Prostate gland (tissue), 2 donors: ENCODE measurements around the gene POLR2F. TPM values are rescaled to one million over a fixed set of nuclear protein-coding genes. Genes with fewer than 3 reads are reported as not detected.
"Not testable (repeated sequence)": the region's sequence is repeated elsewhere in the genome, so short reads cannot be mapped to it uniquely, and the experiment has no call there.

Experiments
- DNase-seq: peaks from one replicate; pipeline ENCODE4 v3.0.0-alpha.2; 2019; ENCODE audit warnings: low spot score
- H3K27ac ChIP-seq, 2 donors: fragments of 200-600 bp; sonication (generic); 2 replicates each; pipeline ENCODE4 v1.5.1; 2017 to 2019
- H3K27me3 ChIP-seq: fragments of 200-600 bp; sonication (generic); replicated peaks from 2 replicates; pipeline ENCODE4 v1.5.1; 2019; ENCODE audit not compliant: insufficient read depth
- H3K36me3 ChIP-seq, 2 donors: fragments of 200-600 bp; sonication (generic); 1 replicate in 1 of 2; 2 replicates in 1 of 2; pipeline versions ENCODE4 v1.5.1 to v1.8.1; 2017 to 2019
- H3K4me1 ChIP-seq: fragments of 200-600 bp; sonication (generic); replicated peaks from 2 replicates; pipeline ENCODE4 v1.5.1; 2019
- H3K4me3 ChIP-seq, 2 donors: fragments of 200-600 bp; sonication (generic); 2 replicates each; pipeline ENCODE4 v1.5.1; 2017 to 2019
- H3K9me3 ChIP-seq: fragments of 200-600 bp; sonication (generic); 2 replicates; pipeline ENCODE4 v1.5.1; 2017
- CTCF ChIP-seq, 4 experiments: fragments of 200-600 bp in 2 of 4; fragments of 450-650 bp in 2 of 4; sonication (generic) in 2 of 4; IDR thresholded peaks; 1 replicate in 3 of 4; 2 replicates in 1 of 4; pipeline ENCODE4 v1.5.1; 2016 to 2019; ENCODE audit warnings: antibody characterized with exemption in 4 of 4, mild to moderate bottlenecking in 2 of 4, moderate library complexity in 2 of 4
- POLR2A ChIP-seq: fragments of 450-650 bp; IDR thresholded peaks from one replicate; pipeline ENCODE4 v1.6.1; 2016; ENCODE audit warnings: antibody characterized with exemption, mild to moderate bottlenecking
- POLR2AphosphoS5 ChIP-seq: sonication (generic); formaldehyde crosslinking; IDR thresholded peaks from one replicate; pipeline ENCODE4 v1.6.1; 2017; ENCODE audit warnings: antibody characterized with exemption
- WGBS: methylation state at CpG from one replicate; pipeline ENCODE4 v1.1.5; 2018; 5-methylcytosine and 5-hydroxymethylcytosine counted together
- intact Hi-C: fragments of 100-400 bp; cut with DNase I; formaldehyde crosslinking; loops from one replicate; pipeline ENCODE4 v1.14.2; 2022
- total RNA-seq, 2 donors: library from RNA; depleted of rRNA; stranded (reverse); fragments of >200 nt; gene quantifications; one replicate each; pipeline ENCODE4 v1.1.0, GENCODE V29; 2016

The POLR2F gene
- total RNA-seq, 2 donors from 2014 or later: 63.1 to 157 TPM

GRCh38 chr22:37943136-37943824 is 10.2 kb upstream of the POLR2F start:
- DNase-seq: peak; percentile 17
- H3K4me1 ChIP-seq: peaks cover 9% of the 10 kb centered on the region
- no peak overlapping the region for H3K4me3 ChIP-seq
- H3K27ac ChIP-seq: no peak overlapping the region
- H3K9me3 ChIP-seq: no peaks in the 10 kb centered on the region
- peaks cover 6 to 14% of the 10 kb centered on the region in 2 donors for H3K36me3 ChIP-seq
- intact Hi-C loops: no loop called here
- no peaks in the 10 kb centered on the region for H3K27me3 ChIP-seq
- WGBS: 53% methylated on average over 12 of the region's 12 CpGs
- TF ChIP-seq CTCF (IDR thresholded peaks at IDR 0.05) (no peak), POLR2AphosphoS5 (peak; percentile 79), POLR2A (no peak)

- Histone ChIP-seq H3K27ac (no peak overlapping the region), H3K9me3 (no peaks in the 10 kb centered on the region), H3K4me1 (peaks cover 9% of the 10 kb centered on the region), H3K27me3 (no peaks in the 10 kb centered on the region), H3K36me3 (peaks cover 6 to 14% of the 10 kb centered on the region in 2 donors), H3K4me3 (no peak overlapping the region)
- TF ChIP-seq POLR2AphosphoS5: no peak
- no peak for TF ChIP-seq POLR2A
- no peak for TF ChIP-seq CTCF (IDR thresholded peaks at IDR 0.05)
- no peak for DNase-seq
- 79% methylated on average over 7 of the region's 7 CpGs for WGBS
- intact Hi-C loops: no loop called here
Measured at GRCh38 chr22:37943825-37944198, 9.7 kb upstream of the POLR2F start.

- peaks cover 6 to 14% of the 10 kb centered on the region in 2 donors for H3K36me3 ChIP-seq
- H3K27me3 ChIP-seq, DNase-seq, H3K4me3 ChIP-seq, H3K4me1 ChIP-seq, H3K27ac ChIP-seq, intact Hi-C loops, H3K9me3 ChIP-seq: not testable (repeated sequence)
- 92% methylated on average over 11 of the region's 11 CpGs for WGBS
Measured at GRCh38 chr22:37944423-37944822, 9.1 kb upstream of the POLR2F start.

- intact Hi-C loops, DNase-seq, H3K4me1 ChIP-seq, H3K36me3 ChIP-seq, H3K27ac ChIP-seq, H3K27me3 ChIP-seq, H3K4me3 ChIP-seq, H3K9me3 ChIP-seq: not testable (repeated sequence)
- 97% methylated on average over 14 of the region's 14 CpGs for WGBS
Measured at GRCh38 chr22:37947142-37947795, 6.2 kb upstream of the POLR2F start.

DNA sequence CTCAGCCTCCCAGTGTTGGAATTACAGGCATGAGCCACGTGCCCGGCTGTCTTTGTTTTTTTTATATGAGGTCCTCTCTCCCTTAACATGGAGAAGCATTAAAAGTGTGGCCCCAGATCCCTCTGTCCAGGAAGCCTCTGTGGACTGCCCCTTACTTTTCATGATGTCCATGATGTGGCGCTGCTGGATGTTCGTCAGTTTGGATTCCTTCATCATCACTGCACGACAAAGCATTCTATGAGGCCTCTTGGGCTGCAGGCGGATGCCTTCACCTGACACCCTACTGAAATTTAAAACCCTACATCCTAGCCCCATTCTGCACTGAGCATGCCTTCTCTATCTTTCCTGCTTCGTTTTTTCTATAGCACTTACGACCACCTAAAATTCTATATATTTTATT is 2.2 kb upstream of the POLR2F start:
- TF ChIP-seq CTCF (IDR thresholded peaks at IDR 0.05): no peak
- TF ChIP-seq POLR2A: no peak
- TF ChIP-seq POLR2AphosphoS5: no peak
- H3K4me1 ChIP-seq: no peaks in the 10 kb centered on the region
- DNase-seq: no peak
- H3K9me3 ChIP-seq: no peaks in the 10 kb centered on the region
- H3K4me3 ChIP-seq: no peak overlapping the region
- H3K27me3 ChIP-seq: no peaks in the 10 kb centered on the region
- intact Hi-C loops: loop anchor here (5.0 kb wide), 1 partner anchor 64 kb away; no protein-coding TSS in a partner anchor
- H3K36me3 ChIP-seq: no peaks in the 10 kb centered on the region
- 54% methylated on average over 8 of the region's 8 CpGs for WGBS
- H3K27ac ChIP-seq: no peak overlapping the region

DNA sequence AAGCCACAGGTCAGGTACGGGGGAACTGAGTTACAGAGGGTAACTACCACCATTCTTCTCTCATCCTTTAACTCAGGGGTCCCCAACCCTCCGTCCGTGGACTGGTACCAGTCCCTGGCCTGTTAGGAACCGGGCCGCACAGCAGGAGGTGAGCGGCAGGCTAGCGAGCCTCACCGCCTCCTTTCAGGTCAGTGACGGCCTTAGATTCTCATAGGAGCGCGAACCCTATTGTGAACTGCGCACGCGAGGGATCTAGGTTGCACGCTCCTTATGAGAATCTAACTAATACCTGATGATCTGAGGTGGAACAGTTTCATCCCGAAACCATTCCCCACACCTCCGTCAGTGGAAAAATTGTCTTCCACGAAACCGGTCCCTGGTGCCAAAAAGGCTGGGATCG is 870 bp upstream of the POLR2F start:
- not testable (repeated sequence) for H3K27me3 ChIP-seq, H3K27ac ChIP-seq, DNase-seq, H3K36me3 ChIP-seq, H3K4me1 ChIP-seq, H3K9me3 ChIP-seq
- H3K4me3 ChIP-seq: peak overlapping the region; percentile 60 to 81
- 5% methylated on average over 20 of the region's 20 CpGs for WGBS
- intact Hi-C loops: loop anchor here (5.0 kb wide), 1 partner anchor 65 kb away; no protein-coding TSS in a partner anchor
